GM23248 (cell line): ENCODE data around the gene LGALS3. TPM values are rescaled to one million over a fixed set of nuclear protein-coding genes. Genes with fewer than 3 reads are reported as not detected.

Experiments
- DNase-seq: peaks from one replicate; pipeline ENCODE4 v3.0.0-alpha.2; 2015
- H2AFZ ChIP-seq: fragments of 200-600 bp; sonication (generic); 2 replicates; pipeline ENCODE4 v1.6.1; 2016; ENCODE audit warnings: antibody characterized with exemption
- H3F3A ChIP-seq: fragments of 200-600 bp; sonication (generic); 2 replicates; pipeline ENCODE4 v1.6.1; 2016; ENCODE audit warnings: mild to moderate bottlenecking, antibody characterized with exemption, mixed run types; ENCODE audit not compliant: insufficient read depth
- H3K27ac ChIP-seq: fragments of 200-600 bp; sonication (generic); 2 replicates; pipeline ENCODE4 v1.5.1; 2016; ENCODE audit warnings: mild to moderate bottlenecking
- H3K27me3 ChIP-seq: fragments of 200-600 bp; sonication (generic); replicated peaks from 2 replicates; pipeline ENCODE4 v1.6.1; 2016; ENCODE audit warnings: mild to moderate bottlenecking; ENCODE audit not compliant: insufficient read depth
- H3K36me3 ChIP-seq: fragments of 200-600 bp; sonication (generic); 2 replicates; pipeline ENCODE4 v1.6.1; 2016; ENCODE audit warnings: low read depth, mild to moderate bottlenecking
- H3K4me1 ChIP-seq: fragments of 200-600 bp; sonication (generic); 2 replicates; pipeline ENCODE4 v1.6.1; 2016; ENCODE audit warnings: mild to moderate bottlenecking; ENCODE audit not compliant: insufficient read depth
- H3K4me2 ChIP-seq: fragments of 200-600 bp; sonication (generic); one replicate; pipeline ENCODE4 v1.6.1; 2016; ENCODE audit warnings: mild to moderate bottlenecking; ENCODE audit not compliant: unreplicated experiment
- H3K4me3 ChIP-seq: fragments of 200-600 bp; sonication (generic); 2 replicates; pipeline ENCODE4 v1.5.1; 2016; ENCODE audit warnings: mild to moderate bottlenecking
- H3K79me2 ChIP-seq: fragments of 200-600 bp; sonication (generic); 2 replicates; pipeline ENCODE4 v1.6.1; 2016; ENCODE audit warnings: mild to moderate bottlenecking; ENCODE audit not compliant: insufficient read depth
- H3K9ac ChIP-seq: fragments of 200-600 bp; sonication (generic); 2 replicates; pipeline ENCODE4 v1.6.1; 2016; ENCODE audit warnings: mild to moderate bottlenecking
- H3K9me2 ChIP-seq: fragments of 200-600 bp; sonication (generic); 2 replicates; pipeline ENCODE4 v1.6.1; 2016; ENCODE audit warnings: mixed run types, mild to moderate bottlenecking, moderate library complexity; ENCODE audit not compliant: insufficient read depth
- H3K9me3 ChIP-seq: fragments of 200-600 bp; sonication (generic); one replicate; pipeline ENCODE4 v1.6.1; 2017; ENCODE audit warnings: low read depth
- H4K20me1 ChIP-seq: fragments of 200-600 bp; sonication (generic); 2 replicates; pipeline ENCODE4 v1.6.0; 2016; ENCODE audit not compliant: insufficient read depth
- EZH2 ChIP-seq: fragments of 200-600 bp; sonication (generic); IDR thresholded peaks from 2 replicates; pipeline ENCODE4 v1.6.1; 2018; ENCODE audit warnings: antibody characterized with exemption, mild to moderate bottlenecking; ENCODE audit not compliant: insufficient read depth, poor library complexity, severe bottlenecking
- EZH2phosphoT487 ChIP-seq: fragments of 200-600 bp; sonication (generic); IDR thresholded peaks from 2 replicates; pipeline ENCODE4 v1.6.1; 2018; ENCODE audit warnings: antibody characterized with exemption, moderate library complexity, mild to moderate bottlenecking, low read depth; ENCODE audit not compliant: insufficient read depth
- WGBS, 2 experiments: methylation state at CpG; one replicate each; pipeline ENCODE4 v1.1.6; 2015 to 2017; ENCODE audit warnings: low lambda C conversion rate in 2 of 2, low coverage in 1 of 2; ENCODE audit errors: missing lambda C conversion rate in 2 of 2; 5-methylcytosine and 5-hydroxymethylcytosine counted together
- in situ Hi-C: fragments of 300-500 bp; cut with MboI; formaldehyde crosslinking; loops from 2 replicates; pipeline ENCODE4 v1.15.0; 2020
- polyA plus RNA-seq: library from polyadenylated mRNA; unstranded; fragments of >200 nt; fragmentation: Nextera tagmentation; extraction: Ambion mirVana; gene quantifications from 2 replicates; pipeline ENCODE4 v1.2.1, GENCODE V29; 2016
- total RNA-seq: library from RNA; depleted of rRNA; stranded (reverse); fragments of >200 nt; shearing (Covaris generic); gene quantifications from 2 replicates; pipeline ENCODE4 v1.2.3, GENCODE V29; 2014

LGALS3 gene
- total and polyA plus RNA-seq, 2 experiments from 2014 or later = 363 to 541 TPM

DNA sequence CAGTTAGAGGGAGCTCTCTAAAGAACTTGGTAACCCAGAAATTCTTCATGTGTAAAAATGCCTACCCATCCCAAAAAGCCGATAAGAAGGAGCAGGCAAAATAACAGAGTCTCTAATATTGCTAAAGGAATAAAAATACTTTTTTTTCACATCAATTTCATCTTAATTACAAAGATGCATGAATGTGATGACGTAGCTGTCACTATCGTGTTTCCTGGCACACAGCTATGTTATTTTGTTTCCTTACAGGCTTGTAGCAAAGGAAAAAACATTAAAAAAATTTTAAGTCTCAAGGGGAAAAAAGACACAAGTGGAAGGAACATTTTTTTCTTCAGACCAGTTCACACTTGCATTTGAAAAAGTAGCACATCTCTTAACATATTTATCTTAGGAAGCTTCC is 10.3 kb upstream of the LGALS3 start:
- DNase-seq = no peak
- 17 to 28% methylated on average over 3 of the region's 3 CpGs for WGBS, 2 experiments
- H3K4me1 ChIP-seq = peaks cover 18% of the 10 kb centered on the region
- H3K4me2 ChIP-seq = no peak overlapping the region
- H4K20me1 ChIP-seq = no peaks in the 10 kb centered on the region
- no peak overlapping the region for H3K9ac ChIP-seq
- no peaks in the 10 kb centered on the region for H3K36me3 ChIP-seq
- H3K79me2 ChIP-seq = no peaks in the 10 kb centered on the region
- in situ Hi-C loops = no loop called here
- TF ChIP-seq EZH2phosphoT487 = no peak
- no peak for TF ChIP-seq EZH2
- H2AFZ ChIP-seq = peak overlapping the region; percentile 72
- H3K4me3 ChIP-seq = no peak overlapping the region
- no peak overlapping the region for H3K27ac ChIP-seq
- H3K27me3 ChIP-seq = no peaks in the 10 kb centered on the region
- H3K9me2 ChIP-seq = no peaks in the 10 kb centered on the region
- H3K9me3 ChIP-seq = no peaks in the 10 kb centered on the region
- H3F3A ChIP-seq = no peaks in the 10 kb centered on the region

DNA sequence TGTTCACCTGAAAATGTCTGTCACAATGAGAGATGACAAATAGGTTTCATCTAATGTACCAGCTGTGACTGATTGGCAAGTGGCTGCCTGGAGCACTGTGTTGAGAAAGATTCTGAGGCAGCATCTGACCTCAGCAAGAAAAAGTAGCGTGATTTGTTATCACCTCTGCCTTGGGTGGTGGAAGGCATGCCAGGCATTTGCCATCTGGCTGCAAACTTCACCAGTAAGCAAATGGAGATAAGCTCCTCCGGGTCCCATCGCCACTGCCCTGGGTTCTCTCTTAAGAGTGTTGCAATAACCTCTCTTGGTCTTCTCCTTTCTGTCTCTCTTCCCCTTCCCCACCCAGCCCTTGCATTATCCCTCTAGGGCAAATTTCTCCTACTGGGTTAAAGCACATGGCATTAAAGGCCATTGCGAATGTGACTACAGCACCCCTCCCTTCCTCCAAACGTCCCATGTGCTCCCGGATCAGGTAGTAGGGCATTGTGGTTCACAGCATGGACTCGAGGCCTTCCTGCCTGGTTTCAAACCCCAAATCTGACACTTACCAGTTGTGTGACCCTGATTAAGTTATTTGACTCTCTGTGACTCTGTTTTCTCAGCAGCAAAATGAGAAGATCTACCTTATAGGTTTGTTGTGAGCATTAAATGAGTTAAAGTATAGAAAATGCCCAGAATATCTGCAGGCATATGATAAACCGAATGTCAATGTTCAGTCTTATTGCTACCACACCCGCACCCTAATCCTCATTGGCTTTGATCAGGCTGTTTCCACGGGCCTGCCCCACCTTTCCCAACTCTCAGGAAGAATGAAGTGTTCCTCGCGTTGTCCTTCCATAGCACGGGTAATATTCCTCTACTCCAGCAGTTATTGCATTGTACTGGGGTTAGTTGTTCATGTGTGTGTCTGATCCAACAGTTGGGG is 8.2 kb upstream of the LGALS3 start:
- no peaks in the 10 kb centered on the region for H3K79me2 ChIP-seq
- peaks cover 18% of the 10 kb centered on the region for H3K4me1 ChIP-seq
- no peak overlapping the region for H3K27ac ChIP-seq
- no peak overlapping the region for H2AFZ ChIP-seq
- no peaks in the 10 kb centered on the region for H4K20me1 ChIP-seq
- no peak overlapping the region for H3K4me2 ChIP-seq
- no peaks in the 10 kb centered on the region for H3K9me2 ChIP-seq
- DNase-seq = no peak
- no peaks in the 10 kb centered on the region for H3K36me3 ChIP-seq
- no peaks in the 10 kb centered on the region for H3F3A ChIP-seq
- H3K27me3 ChIP-seq = no peaks in the 10 kb centered on the region
- no peak overlapping the region for H3K4me3 ChIP-seq
- no peak overlapping the region for H3K9ac ChIP-seq
- TF ChIP-seq EZH2 = no peak
- TF ChIP-seq EZH2phosphoT487 = no peak
- 90 to 91% methylated on average over 12 to 13 of the region's 13 CpGs for WGBS, 2 experiments
- no peaks in the 10 kb centered on the region for H3K9me3 ChIP-seq
- in situ Hi-C loops = no loop called here

DNA sequence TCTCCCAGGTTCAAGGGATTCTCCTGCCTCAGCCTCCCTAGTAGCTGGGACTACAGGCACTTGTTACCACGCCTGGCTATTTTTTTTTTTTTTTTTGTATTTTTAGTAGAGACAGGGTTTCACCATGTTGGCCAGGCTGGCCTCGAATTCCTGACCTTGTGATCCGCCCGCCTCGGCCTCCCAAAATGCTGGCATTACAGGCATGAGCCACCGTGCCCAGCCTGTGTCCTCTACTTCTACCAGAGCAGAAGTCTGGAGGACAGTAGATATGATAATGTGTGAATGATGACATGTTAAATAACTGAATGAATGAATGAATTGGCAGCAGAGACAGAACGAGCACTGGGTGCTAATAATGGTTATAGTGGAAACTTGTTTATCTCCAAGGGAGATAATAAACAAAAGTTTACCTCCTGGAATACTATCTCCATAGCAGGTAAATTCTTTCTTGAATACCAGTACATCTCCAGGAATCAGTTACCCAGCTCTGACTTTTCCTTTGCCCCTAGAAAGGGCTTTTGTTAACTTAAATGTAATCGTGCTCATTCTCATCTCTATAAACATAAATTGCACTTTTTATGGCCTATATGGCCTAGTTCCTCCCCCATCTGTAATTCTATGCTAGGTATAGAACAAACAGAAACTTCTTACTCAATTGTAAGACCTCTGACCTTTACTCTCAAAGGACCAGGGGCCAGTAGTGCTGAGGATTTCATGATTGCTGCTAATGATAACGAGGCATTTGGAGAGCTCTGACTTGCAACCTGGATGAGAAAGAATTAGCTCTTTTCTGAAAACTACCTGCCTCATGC is 7.2 kb upstream of the LGALS3 start:
- H3K27me3 ChIP-seq = no peaks in the 10 kb centered on the region
- in situ Hi-C loops = no loop called here
- H3K36me3 ChIP-seq = no peaks in the 10 kb centered on the region
- no peak overlapping the region for H3K9ac ChIP-seq
- no peaks in the 10 kb centered on the region for H3K79me2 ChIP-seq
- no peak for DNase-seq
- no peak overlapping the region for H3K4me3 ChIP-seq
- H3K9me2 ChIP-seq = no peaks in the 10 kb centered on the region
- no peaks in the 10 kb centered on the region for H4K20me1 ChIP-seq
- 76% methylated on average over 9 of the region's 9 CpGs for WGBS, 2 experiments
- no peak overlapping the region for H3K4me2 ChIP-seq
- no peak overlapping the region; the same call in 1 of the 2 replicates for H3K27ac ChIP-seq
- peaks cover 26% of the 10 kb centered on the region for H3K4me1 ChIP-seq
- H3K9me3 ChIP-seq = no peaks in the 10 kb centered on the region
- TF ChIP-seq EZH2phosphoT487 = no peak
- TF ChIP-seq EZH2 = no peak
- H3F3A ChIP-seq = peaks cover 7% of the 10 kb centered on the region
- no peak overlapping the region for H2AFZ ChIP-seq

- in situ Hi-C loops = no loop called here
- Histone ChIP-seq H3K27ac (peak overlapping the region; percentile 47), H2AFZ (no peak overlapping the region; the same call in 1 of the 2 replicates), H3K79me2 (no peaks in the 10 kb centered on the region), H3K27me3 (no peaks in the 10 kb centered on the region), H3K9me2 (no peaks in the 10 kb centered on the region), H3K9me3 (no peaks in the 10 kb centered on the region), H3K9ac (peak overlapping the region; percentile 62), H4K20me1 (no peaks in the 10 kb centered on the region), H3F3A (peaks cover 12% of the 10 kb centered on the region), H3K36me3 (no peaks in the 10 kb centered on the region), H3K4me1 (peaks cover 31% of the 10 kb centered on the region), H3K4me3 (no peak overlapping the region), H3K4me2 (peak overlapping the region; percentile 61)
- DNase-seq = no peak
- 34 to 43% methylated on average over 8 of the region's 8 CpGs for WGBS, 2 experiments
- TF ChIP-seq EZH2 = no peak
Observed at GRCh38 chr14:55122440-55122986, 6.5 kb upstream of the LGALS3 start.
